WERI-Rb-1 (cell line): ENCODE data around the gene MSTO1.
A peak's percentile ranks its signal among the peaks of the same experiment; 100 is the strongest.
"Not testable (repeated sequence)": the region's sequence is repeated elsewhere in the genome, so short reads cannot be mapped to it uniquely, and the experiment has no call there.

Experiments used
- DNase-seq: peaks from one replicate; pipeline ENCODE4 v3.0.0-alpha.2; 2020
- H3K27ac ChIP-seq: fragments of 250-450 bp; sonication (Bioruptor Pico); 2 replicates; pipeline ENCODE4 v1.5.1; 2020; ENCODE audit warnings: mild to moderate bottlenecking, moderate library complexity
- H3K27me3 ChIP-seq: fragments of 250-450 bp; sonication (Bioruptor Pico); 2 replicates; pipeline ENCODE4 v1.5.1; 2021; ENCODE audit warnings: mild to moderate bottlenecking, low read depth, moderate library complexity; ENCODE audit not compliant: insufficient read depth, severe bottlenecking
- H3K36me3 ChIP-seq: fragments of 250-450 bp; sonication (Bioruptor Pico); 2 replicates; pipeline ENCODE4 v1.5.1; 2020; ENCODE audit warnings: mild to moderate bottlenecking, moderate library complexity
- H3K4me3 ChIP-seq: 2 replicates; pipeline ENCODE4 v1.5.1; 2011; ENCODE audit warnings: low read depth, mild to moderate bottlenecking, control low read depth, low read length
- H3K9me3 ChIP-seq: fragments of 250-450 bp; sonication (Bioruptor Pico); 2 replicates; pipeline ENCODE4 v1.5.1; 2021; ENCODE audit warnings: mild to moderate bottlenecking, moderate library complexity; ENCODE audit not compliant: severe bottlenecking
- TF ChIP-seq, protein P1 (sequence below): IDR thresholded peaks from 2 replicates; pipeline ENCODE4 v1.5.1; 2011; ENCODE audit warnings: low read depth, mild to moderate bottlenecking, control low read depth, inconsistent platforms, low read length

The MSTO1 gene

DNA sequence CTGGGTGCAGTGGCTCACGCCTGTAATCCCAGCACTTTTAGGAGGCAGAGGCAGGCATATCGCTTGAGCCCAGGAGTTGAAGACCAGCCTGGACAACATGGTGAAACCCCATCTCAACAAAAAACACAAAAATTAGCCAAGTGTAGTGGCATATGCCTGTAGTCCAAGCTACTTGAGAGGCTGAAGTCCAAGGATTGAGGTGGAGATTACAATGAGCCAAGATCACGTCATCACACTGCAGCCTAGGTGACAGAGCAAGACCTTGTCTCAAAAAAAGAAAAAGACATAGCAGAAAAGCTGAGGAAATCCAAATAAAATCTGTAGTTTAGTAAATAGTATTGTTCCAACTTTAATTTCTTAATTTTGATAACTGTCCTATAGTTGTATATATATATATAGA lies 35.9 kb upstream of the MSTO1 start:
- H3K9me3 ChIP-seq = no peaks in the 10 kb centered on the region
- DNase-seq = no peak
- H3K27ac ChIP-seq = no peak overlapping the region

GRCh38 chr1:155575608-155576007 lies 34.4 kb upstream of the MSTO1 start:
- not testable (repeated sequence) for H3K36me3 ChIP-seq, H3K4me3 ChIP-seq, H3K9me3 ChIP-seq, H3K27ac ChIP-seq, DNase-seq, H3K27me3 ChIP-seq

More for the DNA sequence above, 35.9 kb upstream of the MSTO1 start:
- TF ChIP-seq, protein P1, sequence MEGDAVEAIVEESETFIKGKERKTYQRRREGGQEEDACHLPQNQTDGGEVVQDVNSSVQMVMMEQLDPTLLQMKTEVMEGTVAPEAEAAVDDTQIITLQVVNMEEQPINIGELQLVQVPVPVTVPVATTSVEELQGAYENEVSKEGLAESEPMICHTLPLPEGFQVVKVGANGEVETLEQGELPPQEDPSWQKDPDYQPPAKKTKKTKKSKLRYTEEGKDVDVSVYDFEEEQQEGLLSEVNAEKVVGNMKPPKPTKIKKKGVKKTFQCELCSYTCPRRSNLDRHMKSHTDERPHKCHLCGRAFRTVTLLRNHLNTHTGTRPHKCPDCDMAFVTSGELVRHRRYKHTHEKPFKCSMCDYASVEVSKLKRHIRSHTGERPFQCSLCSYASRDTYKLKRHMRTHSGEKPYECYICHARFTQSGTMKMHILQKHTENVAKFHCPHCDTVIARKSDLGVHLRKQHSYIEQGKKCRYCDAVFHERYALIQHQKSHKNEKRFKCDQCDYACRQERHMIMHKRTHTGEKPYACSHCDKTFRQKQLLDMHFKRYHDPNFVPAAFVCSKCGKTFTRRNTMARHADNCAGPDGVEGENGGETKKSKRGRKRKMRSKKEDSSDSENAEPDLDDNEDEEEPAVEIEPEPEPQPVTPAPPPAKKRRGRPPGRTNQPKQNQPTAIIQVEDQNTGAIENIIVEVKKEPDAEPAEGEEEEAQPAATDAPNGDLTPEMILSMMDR = no peak
- Histone ChIP-seq H3K27me3 (no peaks in the 10 kb centered on the region), H3K4me3 (no peak overlapping the region), H3K36me3 (peaks cover 18% of the 10 kb centered on the region)

DNA sequence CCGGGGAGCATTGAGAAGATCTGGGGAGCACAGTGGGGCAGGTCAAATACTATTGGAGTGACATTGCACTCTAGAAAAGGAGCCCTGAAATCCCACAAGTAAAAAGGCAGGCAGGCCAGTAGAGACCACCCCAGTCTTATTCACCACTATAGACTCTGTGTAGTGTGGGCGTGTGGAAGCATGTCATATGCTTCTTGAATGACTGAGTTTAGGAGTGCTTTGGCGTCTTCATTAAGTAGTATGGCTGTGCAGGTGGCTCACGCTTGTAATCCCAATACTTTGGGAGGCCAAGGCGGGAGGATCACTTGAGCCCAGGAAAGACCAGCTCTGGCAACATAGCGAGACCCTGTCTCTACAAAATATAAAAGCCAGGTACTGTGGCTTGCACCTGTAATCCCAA lies 26.2 kb upstream of the MSTO1 start:
- not testable (repeated sequence) for H3K9me3 ChIP-seq, H3K27ac ChIP-seq

DNA sequence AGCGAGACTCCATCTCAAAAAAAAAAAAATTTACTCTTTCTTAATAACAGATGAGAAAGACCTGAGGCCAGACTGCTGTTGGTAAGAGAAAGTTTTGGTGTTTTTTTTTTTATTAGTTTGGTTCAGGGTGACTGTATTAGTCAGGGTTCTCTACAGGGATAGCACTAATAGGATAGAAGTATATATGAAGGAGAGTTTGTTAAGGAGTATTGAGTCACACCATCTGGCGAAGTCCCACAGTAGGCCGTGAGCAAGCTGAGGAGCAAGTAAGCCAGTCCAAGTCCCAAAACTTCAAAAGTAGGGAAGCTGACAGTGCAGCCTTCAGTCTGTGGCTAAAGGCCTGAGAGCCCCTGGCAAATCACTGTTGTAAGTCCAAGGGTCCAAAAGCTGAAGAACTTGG lies 20.7 kb upstream of the MSTO1 start:
- H3K9me3 ChIP-seq, DNase-seq, H3K4me3 ChIP-seq, H3K36me3 ChIP-seq, H3K27me3 ChIP-seq, H3K27ac ChIP-seq: not testable (repeated sequence)

More for the DNA sequence above, 26.2 kb upstream of the MSTO1 start:
- not testable (repeated sequence) for H3K27me3 ChIP-seq, H3K4me3 ChIP-seq, DNase-seq, H3K36me3 ChIP-seq

DNA sequence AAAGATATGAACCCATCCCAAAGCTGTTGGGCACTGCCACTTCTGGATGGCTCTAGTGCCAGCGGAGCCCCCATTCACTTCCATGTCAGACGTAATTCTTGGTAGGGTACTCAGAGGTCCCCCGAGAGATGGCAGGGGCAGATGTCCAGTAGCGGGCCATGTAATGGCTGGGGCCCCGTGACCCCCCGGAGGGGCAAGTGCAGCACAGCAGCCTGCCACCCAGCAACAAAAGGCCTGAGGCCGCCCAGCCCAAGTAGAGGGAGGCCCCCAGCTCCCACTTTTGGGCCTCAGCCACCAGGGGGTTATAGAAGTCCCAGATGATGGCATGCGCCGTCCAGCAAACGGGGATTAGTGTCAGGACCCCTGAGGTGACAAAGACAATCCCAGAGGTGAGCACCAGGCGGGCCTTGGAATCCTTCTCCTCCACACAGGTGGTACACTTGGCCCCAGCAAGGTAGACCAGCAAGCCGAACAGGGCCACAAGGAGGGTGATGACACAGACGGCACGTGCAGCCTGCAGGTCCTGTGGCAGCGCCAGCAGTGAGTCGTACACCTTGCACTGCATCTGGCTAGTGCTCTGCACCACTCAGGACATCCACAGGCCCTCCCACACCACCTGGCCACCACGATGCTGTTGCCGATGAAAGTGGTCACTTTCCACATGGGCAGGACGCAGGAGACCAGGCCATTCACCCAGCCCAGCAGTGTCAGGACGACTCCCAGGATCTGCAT lies 19.3 kb upstream of the MSTO1 start:
- peak; percentile 19 for DNase-seq
- H3K27me3 ChIP-seq, H3K27ac ChIP-seq, H3K36me3 ChIP-seq, H3K4me3 ChIP-seq, H3K9me3 ChIP-seq: not testable (repeated sequence)

GRCh38 chr1:155591770-155592169 lies 18.2 kb upstream of the MSTO1 start:
- TF ChIP-seq, protein P1 = peak; percentile 45; the same call in 1 of the 2 replicates
- DNase-seq = peak; percentile 47

DNA sequence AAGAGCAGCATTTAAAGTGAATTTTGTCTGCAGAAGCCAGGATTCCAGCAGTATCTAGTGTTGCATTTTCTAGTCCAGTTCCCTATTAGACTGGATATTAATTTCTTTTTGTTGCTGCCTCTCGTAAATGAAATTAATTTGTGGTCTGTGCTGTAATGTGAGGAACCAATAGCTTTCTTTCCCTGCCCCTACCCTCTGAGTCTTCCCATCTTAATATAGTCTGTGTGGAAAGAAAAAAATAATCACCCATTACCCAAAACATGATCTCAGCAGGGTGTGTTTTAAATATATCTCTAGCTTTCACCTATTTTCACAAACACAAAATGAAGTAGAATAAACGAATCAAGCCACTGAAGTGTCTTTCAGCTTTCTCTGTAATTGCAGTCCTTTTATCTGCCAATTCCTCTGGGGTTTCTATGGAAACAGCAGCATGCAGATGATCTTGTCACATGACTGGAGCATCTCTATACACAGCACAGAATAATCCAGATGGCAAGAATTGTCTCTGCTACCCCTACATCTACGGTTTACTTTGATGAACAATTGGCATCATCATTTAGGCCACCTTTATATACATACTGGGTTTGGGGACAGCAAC lies 14.0 kb upstream of the MSTO1 start:
- H3K4me3 ChIP-seq, H3K36me3 ChIP-seq, DNase-seq, H3K9me3 ChIP-seq, H3K27me3 ChIP-seq, H3K27ac ChIP-seq: not testable (repeated sequence)

More at GRCh38 chr1:155591770-155592169, 18.2 kb upstream of the MSTO1 start:
- Histone ChIP-seq H3K9me3 (no peaks in the 10 kb centered on the region), H3K36me3 (no peaks in the 10 kb centered on the region), H3K27me3 (no peaks in the 10 kb centered on the region), H3K4me3 (no peak overlapping the region), H3K27ac (no peak overlapping the region)

- no peaks in the 10 kb centered on the region for H3K36me3 ChIP-seq
- H3K4me3 ChIP-seq = no peak overlapping the region
- DNase-seq = no peak
- no peak overlapping the region for H3K27ac ChIP-seq
- no peaks in the 10 kb centered on the region for H3K9me3 ChIP-seq
- H3K27me3 ChIP-seq = no peaks in the 10 kb centered on the region
- TF ChIP-seq, protein P1 = no peak
These were observed 13.2 kb upstream of the MSTO1 start for GRCh38 chr1:155596864-155597263.
